ENCODE measurements around the gene ZYG11B. TPM values are rescaled to one million over a fixed set of nuclear protein-coding genes. Genes with fewer than 3 reads are reported as not detected.
A peak's percentile ranks its signal among the peaks of the same experiment; 100 is the strongest.

Gene ZYG11B
- total and polyA plus RNA-seq, 2 of the 13 experiments (the other 11 are each of a cell fraction or from before 2014, with no cell fraction given) = 6.9 to 17.9 TPM

GRCh38 chr1:52697795-52698674 lies 28.2 kb upstream of the ZYG11B start, which contains the start of gene COA7 (continued):
- no peak for TF ChIP-seq ZNF432 (CRISPR knock-in tag; IDR thresholded peaks at IDR 0.05; ENCODE audit: borderline replicate concordance)
- TF ChIP-seq PHF20 (CRISPR knock-in tag; IDR thresholded peaks at IDR 0.05) = peak; percentile 74
- peak; percentile 80; the same call in 1 of the 2 replicates for TF ChIP-seq ZNF224 (CRISPR knock-in tag; IDR thresholded peaks at IDR 0.05)
- TF ChIP-seq CAMTA2 (CRISPR knock-in tag; IDR thresholded peaks at IDR 0.05; ENCODE audit: borderline replicate concordance) = 0 out of 2 replicates have a peak, but pooled peaks have one; percentile 9
- peak; percentile 88 for TF ChIP-seq HOXA5 (CRISPR knock-in tag; IDR thresholded peaks at IDR 0.05)
- TF ChIP-seq NFE2L1 (CRISPR knock-in tag; IDR thresholded peaks at IDR 0.05; ENCODE audit: borderline replicate concordance) = 0 out of 2 replicates have a peak, but pooled peaks have one; percentile 29
- 0 out of 2 replicates have a peak, but pooled peaks have one; percentile 35 for TF ChIP-seq ZNF335 (CRISPR knock-in tag; IDR thresholded peaks at IDR 0.05)
- 0 out of 2 replicates have a peak, but pooled peaks have one; percentile 66 for TF ChIP-seq ZBTB42 (CRISPR knock-in tag; IDR thresholded peaks at IDR 0.05)
- peak; percentile 89; the same call in 1 of the 2 replicates for TF ChIP-seq ZFP82 (CRISPR knock-in tag; IDR thresholded peaks at IDR 0.05; ENCODE audit: borderline replicate concordance)
- no peak for TF ChIP-seq ZNF354B (CRISPR knock-in tag; IDR thresholded peaks at IDR 0.05)
- no peak for TF ChIP-seq SOX6 (IDR thresholded peaks at IDR 0.05)
- peak; percentile 43 for TF ChIP-seq SOX6 (CRISPR knock-in tag; IDR thresholded peaks at IDR 0.05)
- peak; percentile 70; the same call in 1 of the 2 replicates for TF ChIP-seq ZNF563 (CRISPR knock-in tag; IDR thresholded peaks at IDR 0.05)
- TF ChIP-seq ZNF230 (CRISPR knock-in tag; IDR thresholded peaks at IDR 0.05) = 0 out of 2 replicates have a peak, but pooled peaks have one; percentile 75
- TF ChIP-seq E2F5 (CRISPR knock-in tag; conservative IDR thresholded peaks at IDR 0.05) = no peak; the same call in 1 of the 2 replicates
- peak; percentile 8; the same call in 1 of the 2 replicates for TF ChIP-seq MEIS1 (CRISPR knock-in tag; IDR thresholded peaks at IDR 0.05; ENCODE audit: borderline replicate concordance)
- TF ChIP-seq ZNF318 (CRISPR knock-in tag; IDR thresholded peaks at IDR 0.05) = peak; percentile 77
- TF ChIP-seq ZNF274 (CRISPR knock-in tag; IDR thresholded peaks at IDR 0.05) = peak; percentile 94
- TF ChIP-seq POLR2AphosphoS5 (IDR thresholded peaks at IDR 0.05; ENCODE audit: low read depth, low read length) = peak; percentile 82
- TF ChIP-seq SRSF9 (IDR thresholded peaks at IDR 0.05; ENCODE audit: borderline replicate concordance, insufficient read depth, low read depth, low read length, poor library complexity, severe bottlenecking) = no peak
- no peak for TF ChIP-seq RARG (CRISPR knock-in tag; IDR thresholded peaks at IDR 0.05; ENCODE audit: low read depth)

Measured in HepG2 (cell line).